IPS-15b (cell line): ENCODE measurements around the gene HRH2.
"Not testable (repeated sequence)": the region's sequence is repeated elsewhere in the genome, so short reads cannot be mapped to it uniquely, and the experiment has no call there.

Experiments used
- H3K27me3 ChIP-seq: one replicate; pipeline ENCODE4 v1.6.1; 2013; ENCODE audit warnings: low read length; ENCODE audit not compliant: control insufficient read depth, insufficient read depth
- H3K36me3 ChIP-seq: one replicate; pipeline ENCODE4 v1.6.1; 2013; ENCODE audit warnings: low read length; ENCODE audit not compliant: control insufficient read depth, insufficient read depth
- H3K4me1 ChIP-seq: one replicate; pipeline ENCODE4 v1.6.1; 2013; ENCODE audit warnings: mild to moderate bottlenecking, low read length; ENCODE audit not compliant: control insufficient read depth, insufficient read depth
- H3K4me3 ChIP-seq: one replicate; pipeline ENCODE4 v1.5.1; 2013; ENCODE audit warnings: low read depth, low read length
- H3K9ac ChIP-seq: one replicate; pipeline ENCODE4 v1.6.1; 2013; ENCODE audit warnings: low read depth, mild to moderate bottlenecking, low read length
- H3K9me3 ChIP-seq: one replicate; pipeline ENCODE4 v1.6.1; 2013; ENCODE audit warnings: mild to moderate bottlenecking, low read length; ENCODE audit not compliant: control insufficient read depth, insufficient read depth

The HRH2 gene, protein sequence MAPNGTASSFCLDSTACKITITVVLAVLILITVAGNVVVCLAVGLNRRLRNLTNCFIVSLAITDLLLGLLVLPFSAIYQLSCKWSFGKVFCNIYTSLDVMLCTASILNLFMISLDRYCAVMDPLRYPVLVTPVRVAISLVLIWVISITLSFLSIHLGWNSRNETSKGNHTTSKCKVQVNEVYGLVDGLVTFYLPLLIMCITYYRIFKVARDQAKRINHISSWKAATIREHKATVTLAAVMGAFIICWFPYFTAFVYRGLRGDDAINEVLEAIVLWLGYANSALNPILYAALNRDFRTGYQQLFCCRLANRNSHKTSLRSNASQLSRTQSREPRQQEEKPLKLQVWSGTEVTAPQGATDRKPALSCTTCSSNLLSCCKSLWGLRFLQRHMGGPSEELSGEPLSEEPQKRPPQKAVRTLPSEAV

DNA sequence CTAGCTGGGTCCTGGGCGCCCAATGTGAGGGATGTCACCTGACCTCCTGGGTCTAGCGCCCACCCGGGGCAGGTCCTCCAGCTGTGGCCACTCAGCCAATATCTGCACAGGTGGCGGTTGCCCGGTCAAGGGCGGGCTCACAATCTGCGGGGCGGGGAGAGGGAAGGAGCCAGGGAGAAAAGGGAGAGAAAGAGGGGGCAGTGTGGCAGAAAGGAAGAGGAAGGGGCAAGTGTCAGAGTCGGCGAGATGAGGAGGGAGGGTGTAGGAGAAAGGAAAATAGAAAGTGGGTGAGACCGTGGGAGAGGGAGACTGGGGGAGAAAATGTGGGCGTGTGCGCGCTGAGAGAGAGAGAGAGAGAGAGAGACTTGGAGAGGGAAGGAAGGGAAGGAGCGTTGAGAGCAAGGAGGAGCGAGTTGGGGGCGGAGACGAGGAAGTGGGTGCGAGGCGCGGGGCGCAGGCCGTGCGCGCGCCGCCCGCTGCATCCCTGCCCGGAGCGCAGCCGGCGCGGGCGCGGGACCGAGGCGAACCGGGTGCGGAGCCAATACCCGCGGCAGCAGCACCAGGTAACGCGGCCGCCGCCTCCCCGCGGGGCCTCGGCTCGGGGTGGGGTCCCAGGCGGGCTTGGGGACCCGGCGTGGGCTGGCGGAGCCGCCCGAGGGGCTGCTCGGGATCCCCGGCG, at the start of gene HRH2:
TSS of gene HRH2 (plus strand) at position 479 of the 679 bp plus-strand sequence. CDS start 25,163 bp downstream, outside the sequence.
- Histone ChIP-seq H3K9ac (no peak within 1 kb of the TSS), H3K4me1 (peaks cover 3% of the 10 kb centered on the region), H3K4me3 (peak within 1 kb of the TSS; percentile 91), H3K36me3 (no peaks in the 10 kb centered on the region), H3K27me3 (peaks cover 17% of the 10 kb centered on the region), H3K9me3 (no peaks in the 10 kb centered on the region)

DNA sequence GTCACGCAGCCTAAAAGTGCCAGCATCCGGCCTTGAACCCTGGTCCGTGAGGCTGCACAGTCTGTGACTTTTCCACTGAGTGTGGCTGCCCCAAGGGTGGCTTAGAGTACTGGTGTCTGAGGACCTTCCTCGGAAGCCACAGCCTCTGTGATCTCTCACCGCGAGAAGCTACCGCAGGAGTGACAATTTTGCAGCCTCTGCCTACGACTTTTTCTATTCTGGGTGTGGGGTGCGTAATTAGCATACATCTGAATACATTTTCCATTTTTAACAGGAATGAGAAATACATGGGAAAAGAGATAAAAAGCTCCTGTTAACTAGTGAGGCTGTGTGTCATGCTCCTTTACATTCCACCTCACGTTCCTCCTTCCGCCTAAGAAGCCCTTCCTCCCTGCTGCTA, 48.3 kb upstream of the HRH2 start:
- Histone ChIP-seq H3K9me3 (peaks cover 5% of the 10 kb centered on the region), H3K9ac (no peak overlapping the region), H3K27me3 (no peaks in the 10 kb centered on the region), H3K4me3 (no peak overlapping the region), H3K4me1 (peaks cover 3% of the 10 kb centered on the region), H3K36me3 (no peaks in the 10 kb centered on the region)

DNA sequence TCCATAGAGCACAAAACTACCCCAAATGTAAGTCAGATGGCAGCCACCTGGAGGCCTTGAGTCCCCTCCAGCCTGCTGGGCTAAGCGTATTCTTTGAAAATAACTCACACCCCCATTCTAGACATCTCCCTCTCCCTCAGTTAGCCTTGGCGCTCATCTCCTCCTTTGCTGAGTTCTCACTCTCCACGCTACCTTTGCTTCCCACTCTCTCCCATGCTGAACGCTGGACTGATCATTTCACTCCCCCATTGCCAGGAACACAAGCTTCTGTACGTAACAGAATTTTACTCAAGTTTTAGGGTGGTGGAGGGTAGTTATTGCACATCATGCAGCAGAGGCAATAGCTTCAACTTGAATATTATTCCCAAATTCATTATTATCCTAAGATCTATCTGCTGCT, 47.5 kb upstream of the HRH2 start:
- Histone ChIP-seq H3K4me1 (no peaks in the 10 kb centered on the region), H3K4me3 (no peak overlapping the region), H3K36me3 (no peaks in the 10 kb centered on the region), H3K9me3 (peaks cover 5% of the 10 kb centered on the region), H3K9ac (no peak overlapping the region), H3K27me3 (no peaks in the 10 kb centered on the region)

DNA sequence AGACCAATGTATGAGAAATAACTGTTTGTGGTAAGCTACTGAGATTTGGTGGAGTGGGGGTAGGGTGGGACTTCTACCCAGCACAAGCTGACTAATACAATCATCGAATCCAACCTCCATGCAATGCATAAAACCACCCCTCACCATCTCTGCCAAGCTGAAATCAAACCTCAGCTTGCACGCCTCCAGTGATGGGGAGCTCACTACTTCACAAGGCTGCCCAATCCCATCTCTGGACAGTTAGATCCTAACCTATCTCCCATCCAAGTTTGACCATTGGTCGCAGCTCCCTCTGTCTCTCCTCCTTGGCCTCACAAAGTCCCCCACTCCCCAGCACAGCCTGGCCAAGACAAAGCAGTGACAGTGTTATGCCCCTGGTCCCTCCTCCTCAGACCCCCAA, 47.0 kb upstream of the HRH2 start:
- Histone ChIP-seq H3K4me1 (no peaks in the 10 kb centered on the region), H3K4me3 (no peak overlapping the region), H3K36me3 (no peaks in the 10 kb centered on the region), H3K9ac (no peak overlapping the region), H3K27me3 (no peaks in the 10 kb centered on the region), H3K9me3 (no peaks in the 10 kb centered on the region)

DNA sequence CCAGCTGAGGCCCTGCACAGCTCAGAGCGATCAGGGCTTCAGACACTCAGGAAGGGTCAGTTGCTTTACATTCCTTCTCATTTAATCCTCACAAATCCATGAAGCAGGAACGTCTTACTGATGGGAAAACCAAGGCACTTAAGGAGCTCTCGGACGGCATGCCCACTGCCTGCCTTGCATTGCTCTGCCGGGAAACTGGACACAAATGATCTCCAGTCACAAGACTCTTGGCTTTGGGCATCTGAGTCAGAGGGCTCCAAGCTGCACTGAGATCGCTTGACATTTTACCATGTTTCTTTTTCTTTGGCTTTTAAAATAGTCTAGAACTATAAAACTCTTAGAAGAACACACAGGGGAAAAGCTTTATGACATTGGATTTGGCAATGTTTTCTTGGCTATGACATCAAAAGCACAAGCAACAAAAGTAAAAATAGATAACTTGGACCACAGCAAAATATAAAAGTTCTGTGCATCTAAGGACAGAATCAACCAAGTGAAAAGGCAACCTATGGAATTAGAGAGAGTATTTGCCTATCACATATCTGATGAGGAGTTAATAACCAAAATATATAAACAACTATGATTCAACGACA, 43.6 kb upstream of the HRH2 start:
- Histone ChIP-seq H3K9me3 (no peaks in the 10 kb centered on the region), H3K4me3 (no peak overlapping the region), H3K4me1 (no peaks in the 10 kb centered on the region), H3K9ac (no peak overlapping the region), H3K36me3 (no peaks in the 10 kb centered on the region), H3K27me3 (no peaks in the 10 kb centered on the region)

DNA sequence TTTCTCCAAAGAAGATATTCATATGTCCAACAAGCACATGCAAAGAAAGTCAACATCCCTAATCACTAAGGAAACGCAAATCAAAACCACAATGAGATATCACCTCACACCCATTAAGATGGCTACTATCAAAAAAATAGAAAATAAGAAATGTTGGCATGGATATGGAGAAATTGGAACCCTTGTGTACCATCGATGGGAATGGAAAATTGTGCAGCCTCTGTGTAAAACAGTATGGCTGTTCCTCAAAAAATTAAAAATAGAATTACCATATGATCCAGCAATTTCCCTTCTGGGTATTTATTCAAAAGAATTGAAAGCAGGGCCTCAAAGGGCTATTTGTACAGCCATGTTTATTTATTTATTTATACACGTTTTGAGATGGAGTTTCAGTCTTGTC, 43.0 kb upstream of the HRH2 start:
- Histone ChIP-seq H3K36me3 (no peaks in the 10 kb centered on the region), H3K4me3 (no peak overlapping the region), H3K27me3 (no peaks in the 10 kb centered on the region), H3K9me3 (no peaks in the 10 kb centered on the region), H3K4me1 (no peaks in the 10 kb centered on the region), H3K9ac (no peak overlapping the region)

DNA sequence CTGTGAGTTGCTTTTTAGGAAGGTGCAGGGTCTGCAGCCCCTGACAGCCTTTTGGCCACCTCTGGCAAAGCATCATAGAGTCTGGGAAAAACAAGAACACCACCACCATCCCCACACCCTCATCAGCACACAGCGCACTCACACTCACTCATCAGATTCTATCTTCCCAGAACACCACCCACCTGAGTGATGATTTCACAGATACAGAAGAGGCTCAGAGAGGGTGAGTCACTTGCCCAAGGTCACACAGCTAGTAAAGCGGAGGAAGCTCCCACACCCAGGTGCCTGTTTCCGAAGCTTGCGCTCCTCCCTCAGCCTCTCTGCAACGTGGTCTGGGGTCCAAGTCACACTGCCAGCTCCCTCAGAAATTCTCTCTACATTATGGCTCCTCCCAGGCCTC, 41.8 kb upstream of the HRH2 start:
- Histone ChIP-seq H3K4me1 (no peaks in the 10 kb centered on the region), H3K4me3 (no peak overlapping the region), H3K27me3 (no peaks in the 10 kb centered on the region), H3K9ac (no peak overlapping the region), H3K9me3 (no peaks in the 10 kb centered on the region), H3K36me3 (no peaks in the 10 kb centered on the region)

DNA sequence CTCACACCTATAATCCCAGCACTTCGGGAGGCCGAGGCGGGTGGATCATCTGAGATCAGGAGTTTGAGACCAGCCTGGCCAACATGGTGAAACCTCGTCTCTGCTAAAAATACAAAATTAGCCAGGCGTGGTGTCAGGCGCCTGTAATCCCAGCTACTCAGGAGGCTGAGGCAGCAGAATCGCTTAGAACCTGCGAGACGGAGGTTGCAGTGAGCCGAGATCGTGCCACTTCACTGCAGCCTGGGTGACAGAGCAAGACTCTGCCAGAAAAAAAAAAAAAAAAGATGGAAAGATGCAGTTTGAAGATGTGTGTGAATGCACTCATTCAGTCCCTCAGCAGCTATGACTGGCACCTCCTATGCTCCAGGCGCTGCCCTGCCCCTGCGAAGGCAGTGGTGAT, 41.3 kb upstream of the HRH2 start:
- H3K4me1 ChIP-seq, H3K4me3 ChIP-seq, H3K9me3 ChIP-seq, H3K27me3 ChIP-seq, H3K9ac ChIP-seq, H3K36me3 ChIP-seq: not testable (repeated sequence)

DNA sequence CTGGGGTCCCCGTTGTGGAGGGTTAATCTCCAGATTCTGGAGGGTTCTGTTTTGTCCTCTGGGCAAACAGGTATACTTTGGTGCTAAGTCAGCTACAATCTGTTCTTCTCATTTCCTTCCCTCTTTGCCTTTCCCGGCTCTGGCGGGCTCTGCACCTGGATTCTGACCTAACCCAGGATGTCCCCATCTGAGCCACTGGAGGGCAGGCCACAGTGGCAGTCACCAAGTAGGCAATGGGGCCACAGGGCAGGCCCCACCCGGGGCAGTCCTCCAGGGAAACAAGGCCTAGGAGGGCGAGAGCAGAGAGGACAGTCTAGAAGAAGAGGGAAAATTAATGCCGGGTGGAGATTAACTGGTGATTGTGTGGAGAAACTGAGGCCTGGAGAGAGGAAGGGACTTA, 40.4 kb upstream of the HRH2 start:
- Histone ChIP-seq H3K4me1 (no peaks in the 10 kb centered on the region), H3K9me3 (peaks cover 6% of the 10 kb centered on the region), H3K36me3 (no peaks in the 10 kb centered on the region), H3K27me3 (no peaks in the 10 kb centered on the region), H3K4me3 (no peak overlapping the region), H3K9ac (no peak overlapping the region)

DNA sequence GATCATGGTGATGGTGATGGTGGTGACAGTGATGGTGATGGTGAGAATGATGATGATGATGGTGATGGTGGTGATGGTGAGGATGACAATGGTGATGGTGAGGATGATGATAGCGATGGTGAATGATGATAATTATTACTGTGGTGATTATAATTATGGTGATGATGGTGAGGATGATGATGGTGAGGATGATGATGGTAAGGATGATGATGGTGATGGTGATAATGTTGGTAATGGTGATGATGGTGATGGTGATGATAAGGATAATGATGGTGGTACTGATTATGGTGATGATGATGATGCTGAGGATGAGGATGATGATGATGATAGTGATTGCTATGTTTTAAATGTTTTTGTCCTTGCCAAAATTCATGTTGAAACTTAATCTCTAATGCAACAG, 37.3 kb upstream of the HRH2 start:
- Histone ChIP-seq H3K9me3 (peaks cover 6% of the 10 kb centered on the region), H3K36me3 (no peaks in the 10 kb centered on the region), H3K4me1 (peaks cover 6% of the 10 kb centered on the region), H3K4me3 (no peak overlapping the region), H3K27me3 (no peaks in the 10 kb centered on the region), H3K9ac (no peak overlapping the region)

DNA sequence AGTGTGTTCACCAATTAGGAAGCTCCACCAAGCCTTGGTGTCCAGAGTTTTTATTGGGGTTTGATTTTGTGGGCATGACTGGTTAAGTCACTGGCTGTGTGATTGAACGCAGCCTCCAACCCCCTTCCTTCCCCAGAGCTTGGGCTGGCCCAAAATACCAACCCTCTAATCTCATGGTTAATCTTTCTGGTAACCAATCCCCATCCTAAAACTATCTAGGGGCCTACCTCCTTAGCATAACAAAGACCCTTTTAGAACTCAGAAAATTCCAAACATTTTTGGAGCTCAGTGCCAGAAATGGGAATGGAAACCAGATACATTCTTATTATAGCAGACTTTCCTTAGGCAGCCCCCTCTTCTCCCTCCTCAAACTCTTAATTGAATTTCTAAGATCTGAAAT, 35.9 kb upstream of the HRH2 start:
- Histone ChIP-seq H3K27me3 (no peaks in the 10 kb centered on the region), H3K4me3 (no peak overlapping the region), H3K9me3 (peaks cover 6% of the 10 kb centered on the region), H3K36me3 (no peaks in the 10 kb centered on the region), H3K4me1 (peaks cover 6% of the 10 kb centered on the region), H3K9ac (no peak overlapping the region)

DNA sequence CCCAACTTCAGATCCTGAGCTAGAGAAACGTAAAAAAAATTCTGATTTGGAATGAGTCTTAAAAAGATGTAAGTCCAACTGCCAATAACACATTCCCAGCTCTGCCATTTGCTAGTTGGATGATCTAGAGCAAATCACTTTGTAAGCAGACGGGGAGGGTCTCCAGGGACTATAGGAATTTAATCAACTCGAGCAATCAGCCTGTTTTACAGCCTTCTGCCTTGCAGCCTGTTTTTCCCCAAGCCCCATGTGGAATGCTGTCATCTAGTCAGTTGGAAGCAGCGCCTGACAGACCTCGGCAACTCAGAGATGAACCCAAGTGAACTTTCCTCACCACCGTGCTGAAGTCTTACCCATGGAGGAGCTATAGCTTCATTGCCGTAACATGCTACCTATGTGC, 34.8 kb upstream of the HRH2 start:
- Histone ChIP-seq H3K9ac (no peak overlapping the region), H3K4me1 (peaks cover 6% of the 10 kb centered on the region)

More for the DNA sequence above, 34.8 kb upstream of the HRH2 start:
- Histone ChIP-seq H3K4me3 (no peak overlapping the region), H3K36me3 (no peaks in the 10 kb centered on the region), H3K9me3 (peaks cover 6% of the 10 kb centered on the region), H3K27me3 (no peaks in the 10 kb centered on the region)
